ENCODE measurements around the gene B3GAT1.
"Not testable (repeated sequence)": the region's sequence is repeated elsewhere in the genome, so short reads cannot be mapped to it uniquely, and the experiment has no call there.

Gene B3GAT1, protein sequence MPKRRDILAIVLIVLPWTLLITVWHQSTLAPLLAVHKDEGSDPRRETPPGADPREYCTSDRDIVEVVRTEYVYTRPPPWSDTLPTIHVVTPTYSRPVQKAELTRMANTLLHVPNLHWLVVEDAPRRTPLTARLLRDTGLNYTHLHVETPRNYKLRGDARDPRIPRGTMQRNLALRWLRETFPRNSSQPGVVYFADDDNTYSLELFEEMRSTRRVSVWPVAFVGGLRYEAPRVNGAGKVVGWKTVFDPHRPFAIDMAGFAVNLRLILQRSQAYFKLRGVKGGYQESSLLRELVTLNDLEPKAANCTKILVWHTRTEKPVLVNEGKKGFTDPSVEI

GRCh38 chr11:134412203-134413042, at the start of gene B3GAT1:
TSS of gene B3GAT1 (minus strand) at chr11:134412242. CDS start at chr11:134387659, 24,583 bp downstream.
- DNase-seq = no peak

GRCh38 chr11:134461621-134462020, 49.6 kb upstream of the B3GAT1 start:
- DNase-seq = no peak

DNA sequence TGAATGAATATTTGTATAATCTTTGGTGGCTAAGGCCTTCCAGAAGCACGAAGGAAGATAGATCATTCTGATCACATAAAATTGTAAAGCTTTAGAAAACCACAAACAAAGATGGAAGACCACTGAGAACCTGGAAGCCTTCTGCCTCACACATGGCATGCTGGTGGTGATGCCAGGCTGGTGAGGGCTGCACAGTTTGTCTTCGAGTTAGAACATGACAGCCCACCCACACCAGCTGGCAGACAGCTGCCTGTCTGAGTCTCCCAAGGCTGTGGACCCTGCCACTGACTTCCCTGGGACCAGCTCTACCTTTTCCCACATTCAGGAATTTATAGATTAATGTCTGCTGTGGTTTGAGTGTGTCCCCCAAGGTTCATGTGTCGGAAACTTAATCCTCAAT, 48.8 kb upstream of the B3GAT1 start:
- no peak for DNase-seq

GRCh38 chr11:134460062-134460561, 48.1 kb upstream of the B3GAT1 start:
- no peak for DNase-seq

GRCh38 chr11:134459246-134460061, 47.4 kb upstream of the B3GAT1 start:
- DNase-seq = no peak

DNA sequence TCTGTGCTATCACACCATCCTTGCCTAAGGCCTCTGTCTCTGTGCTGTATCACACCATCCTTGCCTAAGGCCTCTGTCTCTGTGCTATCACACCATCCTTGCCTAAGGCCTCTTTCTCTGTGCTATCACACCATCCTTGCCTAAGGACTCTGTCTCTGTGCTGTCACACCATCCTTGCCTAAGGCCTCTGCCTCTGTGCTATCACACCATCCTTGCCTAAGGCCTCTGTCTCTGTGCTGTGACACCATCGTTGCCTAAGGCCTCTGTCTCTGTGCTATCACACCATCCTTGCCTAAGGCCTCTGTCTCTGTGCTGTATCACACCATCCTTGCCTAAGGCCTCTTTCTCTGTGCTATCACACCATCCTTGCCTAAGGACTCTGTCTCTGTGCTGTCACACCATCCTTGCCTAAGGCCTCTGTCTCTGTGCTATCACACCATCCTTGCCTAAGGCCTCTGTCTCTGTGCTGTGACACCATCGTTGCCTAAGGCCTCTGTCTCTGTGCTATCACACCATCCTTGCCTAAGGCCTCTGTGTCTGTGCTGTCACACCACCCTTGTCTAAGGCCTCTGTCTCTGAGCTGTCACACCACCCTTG, 45.5 kb upstream of the B3GAT1 start:
- DNase-seq = not testable (repeated sequence)

- DNase-seq = no peak
Measured at GRCh38 chr11:134455516-134455915, 43.5 kb upstream of the B3GAT1 start.

DNA sequence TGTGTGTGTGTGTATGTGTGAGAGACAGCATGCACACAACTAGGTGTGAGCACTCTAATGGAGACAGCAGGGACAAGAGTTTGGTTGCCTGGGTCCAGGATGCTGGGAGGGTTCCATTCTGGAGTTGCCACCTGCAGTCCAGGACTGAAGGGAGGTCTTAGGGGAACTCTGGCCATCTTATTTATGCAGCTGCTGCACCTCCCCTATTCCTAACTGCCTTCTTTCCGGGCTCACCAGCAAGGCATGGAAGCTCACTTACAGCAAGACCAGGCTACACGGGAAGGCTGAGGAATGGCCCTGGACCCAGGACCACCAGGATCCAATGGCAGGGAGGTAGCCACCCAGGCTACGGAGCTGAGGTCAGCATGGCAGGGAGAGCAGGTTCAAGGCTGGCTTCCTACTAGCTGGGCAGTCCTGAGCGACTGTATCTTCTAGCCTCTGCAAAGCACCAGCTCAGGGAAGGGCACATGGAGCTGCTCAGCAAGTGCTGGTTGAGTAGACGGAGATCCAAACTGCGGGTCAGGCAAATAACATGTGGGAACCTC, 42.2 kb upstream of the B3GAT1 start:
- no peak for DNase-seq

GRCh38 chr11:134453441-134453840, 41.4 kb upstream of the B3GAT1 start:
- DNase-seq = no peak

- DNase-seq = no peak
Measured at GRCh38 chr11:134452838-134453155, 40.8 kb upstream of the B3GAT1 start.

DNA sequence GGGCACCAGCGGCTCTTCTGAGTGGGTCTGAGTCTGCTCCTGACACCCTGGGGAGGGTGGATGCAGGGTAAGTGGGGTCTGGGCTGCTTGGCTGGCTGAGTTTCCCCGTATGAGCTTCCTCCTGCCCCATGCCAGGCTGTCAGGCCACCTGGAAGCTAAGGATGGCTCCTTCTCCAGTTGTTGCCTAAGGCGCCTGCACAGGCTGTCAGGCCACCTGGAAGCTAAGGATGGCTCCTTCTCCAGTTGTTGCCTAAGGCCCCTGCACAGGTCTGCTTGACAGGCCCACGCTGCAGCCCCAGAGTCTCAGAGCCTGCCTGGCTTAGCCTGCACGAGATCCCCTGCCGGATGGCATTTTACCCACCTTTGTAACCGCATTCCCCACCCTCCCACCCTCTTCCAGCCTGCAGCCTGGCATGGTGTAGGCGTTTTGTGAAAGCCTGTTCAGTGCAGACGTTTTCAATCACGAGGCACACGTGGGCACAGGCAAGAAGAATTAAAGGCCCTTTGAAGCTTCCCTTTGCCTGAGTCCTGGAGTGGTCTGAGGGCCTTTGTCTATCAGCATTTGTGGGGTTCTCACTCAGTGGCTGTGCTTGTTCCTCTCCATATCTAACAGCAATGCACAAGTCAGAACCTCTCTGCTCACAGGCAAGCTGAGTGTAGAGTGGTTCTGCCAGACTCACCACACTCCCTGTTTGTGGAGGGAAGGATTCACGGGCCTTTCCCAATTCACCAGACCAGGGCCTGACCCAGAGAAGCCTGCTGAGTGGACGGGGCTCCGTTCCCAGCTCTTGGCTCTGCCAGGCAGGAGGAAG, 40.2 kb upstream of the B3GAT1 start:
- DNase-seq = no peak

- no peak for DNase-seq
Measured at GRCh38 chr11:134450186-134450585, 38.1 kb upstream of the B3GAT1 start.

- DNase-seq = no peak
Measured at GRCh38 chr11:134449713-134450112, 37.7 kb upstream of the B3GAT1 start.

DNA sequence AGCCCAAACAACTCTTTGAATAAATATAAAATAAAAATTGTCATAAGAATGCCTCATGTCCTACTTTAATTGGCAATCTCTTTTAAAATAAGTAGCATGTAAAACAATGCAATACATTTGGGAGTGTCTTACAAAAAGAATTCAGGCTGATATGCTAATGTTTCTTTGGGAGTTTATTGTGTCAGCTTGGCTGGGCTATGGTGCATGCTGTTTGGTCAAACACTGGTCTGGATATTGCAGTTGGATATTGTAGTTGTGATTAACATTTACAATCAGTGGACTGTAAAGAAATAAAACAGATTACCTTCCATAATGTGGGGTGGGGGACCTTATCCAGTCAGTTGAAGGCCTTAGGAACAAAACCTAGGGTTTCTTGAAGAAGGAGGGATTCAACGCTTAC, 37.0 kb upstream of the B3GAT1 start:
- DNase-seq = no peak

DNA sequence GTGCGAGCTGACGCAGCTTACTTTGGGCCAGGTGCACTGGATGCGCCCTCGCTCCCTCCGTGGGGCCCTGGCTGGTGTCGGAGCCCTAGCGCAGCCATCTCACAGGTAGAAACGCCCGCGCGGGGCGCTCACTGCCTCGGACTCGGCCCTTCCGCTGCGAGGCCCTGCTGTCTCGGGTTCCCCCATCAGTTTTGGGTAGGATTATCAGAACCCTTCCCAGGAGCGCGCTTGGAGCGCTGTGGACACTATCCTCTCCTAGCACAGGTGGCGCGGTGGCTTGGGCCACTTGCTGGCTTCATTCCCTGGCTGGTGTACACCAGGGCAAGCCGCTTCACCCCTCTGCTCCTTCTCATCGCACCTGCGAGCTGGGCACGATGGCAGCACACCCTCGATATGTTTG, 35.7 kb upstream of the B3GAT1 start:
- no peak for DNase-seq

DNA sequence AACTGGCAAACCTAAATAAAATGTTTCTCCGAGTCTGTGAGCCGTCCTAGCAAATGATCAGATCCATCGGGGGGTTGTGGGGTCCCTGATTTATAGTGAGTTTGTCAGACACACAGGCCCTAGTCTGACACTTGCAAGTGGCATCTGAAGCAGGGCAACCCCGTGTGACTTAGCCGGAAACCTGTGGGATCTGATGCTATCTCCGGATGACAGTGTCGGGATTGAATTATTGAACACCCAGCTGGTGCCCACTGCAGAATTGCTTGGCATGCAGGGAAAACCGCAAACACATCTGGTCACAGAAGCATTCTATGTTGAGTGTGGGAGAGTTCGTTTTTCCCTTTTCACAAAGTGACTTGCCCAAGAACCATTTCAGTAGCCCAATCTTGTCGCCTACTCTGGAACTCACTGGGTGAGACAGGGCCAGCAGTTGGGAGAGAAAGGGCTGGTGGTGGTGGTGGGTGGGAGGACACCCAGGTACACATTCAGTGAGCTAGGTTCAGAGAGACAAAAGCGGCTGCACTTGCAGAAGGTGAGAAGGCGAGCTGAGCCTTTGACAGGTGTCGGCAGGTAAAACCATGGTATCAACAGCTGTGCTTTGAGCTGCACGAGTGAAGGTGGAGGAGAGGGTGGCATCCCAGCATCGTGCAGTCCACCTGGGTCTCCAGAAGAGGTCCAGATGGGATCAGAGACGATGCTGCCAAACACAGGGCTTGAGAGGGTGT, 33.7 kb upstream of the B3GAT1 start:
- DNase-seq = no peak

- DNase-seq = not testable (repeated sequence)
Measured at GRCh38 chr11:134444160-134445108, 32.4 kb upstream of the B3GAT1 start.

- DNase-seq = no peak
Measured at GRCh38 chr11:134443246-134443645, 31.2 kb upstream of the B3GAT1 start.

DNA sequence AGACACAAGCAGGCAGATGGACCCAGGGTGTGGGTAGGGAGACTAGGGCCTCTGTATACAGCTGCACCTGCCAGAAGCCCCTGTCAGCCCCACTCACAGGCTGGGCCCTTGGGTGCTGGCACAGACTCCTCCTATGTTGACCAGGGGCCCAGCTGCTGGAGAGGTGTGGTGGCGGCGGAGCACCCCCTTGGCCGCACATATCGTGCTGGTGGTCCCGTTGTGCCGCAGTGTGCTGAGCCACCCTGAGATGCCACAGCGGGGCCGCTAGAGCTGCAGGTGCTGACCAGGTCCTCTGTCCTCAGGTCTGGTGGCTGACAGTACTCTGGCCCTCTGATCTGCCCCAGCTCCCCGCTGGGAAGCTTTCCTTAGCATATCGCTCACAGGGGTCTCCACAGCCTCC, 30.2 kb upstream of the B3GAT1 start:
- no peak for DNase-seq

- no peak for DNase-seq
Measured at GRCh38 chr11:134441706-134442105, 29.7 kb upstream of the B3GAT1 start.
